GM19324 (cell line): ENCODE measurements around the gene KRT222.
A peak's percentile ranks its signal among the peaks of the same experiment; 100 is the strongest.

ENCODE experiments used
- ATAC-seq: cut with Tn5 transposase; IDR thresholded peaks from one replicate; pipeline ENCODE4 v1.9.1; 2021; ENCODE audit warnings: mild to moderate bottlenecking, moderate library complexity; ENCODE audit not compliant: unreplicated experiment, low FRiP score

Gene KRT222

DNA sequence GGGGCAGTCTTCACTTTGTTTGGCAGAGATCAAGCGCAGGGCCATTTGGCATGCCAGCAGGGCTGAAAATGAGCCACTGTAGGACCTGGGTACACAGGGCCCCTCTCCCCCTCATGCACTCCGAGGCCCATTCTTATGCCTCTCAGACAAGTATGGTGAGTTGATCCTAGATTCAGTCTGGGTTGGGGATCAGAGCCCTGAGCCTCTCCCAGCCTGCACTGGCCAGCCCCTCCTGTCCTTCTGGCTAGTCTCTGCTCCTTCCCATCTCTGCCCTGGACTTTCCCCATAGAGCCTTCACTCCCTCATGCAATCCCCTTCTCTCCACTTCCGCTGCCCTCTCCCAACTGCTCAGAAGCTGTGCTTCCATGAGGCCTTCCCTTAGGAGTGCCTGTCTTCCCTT, 48.4 kb downstream of the KRT222 start:
- no peak for ATAC-seq

DNA sequence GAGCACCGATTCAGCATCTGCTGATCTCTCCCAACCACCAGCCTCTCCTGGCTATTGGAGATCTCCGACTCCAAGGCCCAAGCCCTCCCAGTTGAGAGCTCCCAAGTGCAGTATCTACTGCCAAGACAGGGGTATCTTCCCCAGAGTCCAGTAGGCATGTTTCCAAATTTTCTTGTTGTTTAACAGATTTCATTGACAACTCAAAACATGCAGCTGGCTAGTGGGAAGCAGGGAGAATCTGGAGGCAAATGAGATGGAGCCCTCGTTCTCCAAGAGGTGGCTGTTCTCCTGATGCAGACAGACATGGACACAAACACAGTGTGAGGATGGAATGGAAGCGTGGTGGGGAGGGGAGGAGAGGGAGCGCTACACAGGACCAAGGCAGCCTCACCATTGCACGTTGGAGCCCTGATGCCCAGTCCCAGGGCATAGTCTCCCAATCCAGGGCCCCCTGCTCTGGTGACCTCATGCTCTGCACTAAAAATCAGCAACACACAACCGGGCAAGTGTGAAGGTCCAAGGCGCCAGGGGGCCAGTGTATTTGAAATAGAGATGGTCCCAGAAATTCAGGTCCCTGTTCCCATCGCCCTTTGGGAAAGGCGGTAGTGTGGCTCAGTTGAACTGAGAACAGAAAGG, 49.0 kb downstream of the KRT222 start:
- ATAC-seq, result no peak

DNA sequence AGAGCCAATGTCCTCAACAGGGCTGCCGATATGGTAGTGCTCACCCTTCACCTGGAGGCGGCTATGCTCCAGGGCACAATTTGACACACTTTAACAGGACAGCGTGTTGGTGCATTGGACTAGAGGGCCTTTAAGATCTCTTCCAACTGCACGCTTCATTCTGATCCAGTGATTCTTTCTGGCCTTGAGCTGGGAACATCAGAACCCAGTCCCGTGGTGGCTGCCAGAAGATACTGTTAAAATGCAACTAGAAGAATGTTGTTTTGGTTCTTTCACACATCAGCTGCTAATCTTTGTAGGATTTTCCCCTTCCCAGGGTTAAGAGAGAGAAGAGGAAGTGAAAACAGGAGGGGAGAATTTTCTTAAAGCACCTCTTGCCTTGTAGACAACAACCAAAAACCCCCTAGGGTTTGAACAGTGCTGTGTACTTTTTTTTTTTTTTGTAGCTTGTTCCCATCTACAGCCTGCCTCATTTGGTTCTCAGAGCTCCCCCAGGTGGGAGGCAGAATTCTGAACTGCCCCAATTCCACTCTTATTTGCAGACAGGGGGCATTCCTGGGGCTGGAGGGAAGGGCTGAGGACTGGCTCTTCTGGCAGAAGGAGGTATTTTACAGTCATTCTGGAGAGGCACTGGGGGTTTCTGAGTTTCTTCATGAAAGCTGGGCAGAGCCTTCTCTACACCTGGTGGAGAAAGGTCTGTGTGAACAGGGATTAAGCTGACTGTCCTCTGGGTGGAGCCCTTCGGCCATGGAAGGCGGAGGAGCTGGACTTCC, 49.7 kb downstream of the KRT222 start:
- peak; percentile 59 for ATAC-seq

DNA sequence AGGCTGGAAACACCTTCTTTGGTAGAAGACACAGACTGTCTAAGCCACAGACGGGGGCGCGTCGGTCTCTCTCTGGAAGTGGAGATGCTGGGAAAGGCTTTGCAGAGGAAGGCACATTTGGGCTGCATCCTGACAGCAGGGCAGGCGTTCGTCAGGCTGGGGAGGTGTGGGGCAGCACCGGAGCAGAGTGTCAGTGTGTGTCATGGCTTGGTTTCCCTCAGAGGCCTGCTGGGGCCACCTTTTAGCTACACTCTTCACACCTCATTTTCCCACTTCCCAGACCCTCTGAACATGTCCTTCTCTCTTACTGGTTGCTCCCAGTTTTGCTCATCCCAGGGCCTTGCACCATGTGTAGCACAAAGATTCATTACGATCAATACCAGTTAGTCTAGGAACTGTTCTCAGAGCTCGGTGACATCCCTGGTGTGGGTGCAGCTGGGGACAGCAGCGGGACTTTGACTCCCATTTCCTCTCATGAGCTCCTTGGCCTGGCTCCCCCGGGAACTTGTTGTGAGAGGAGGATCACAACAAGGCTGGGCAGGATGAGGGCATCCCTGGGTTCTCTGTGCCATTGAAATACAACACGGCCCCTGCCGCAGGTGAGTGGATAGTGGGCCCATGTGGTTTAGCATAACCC, 50.4 kb downstream of the KRT222 start:
- ATAC-seq, result no peak

DNA sequence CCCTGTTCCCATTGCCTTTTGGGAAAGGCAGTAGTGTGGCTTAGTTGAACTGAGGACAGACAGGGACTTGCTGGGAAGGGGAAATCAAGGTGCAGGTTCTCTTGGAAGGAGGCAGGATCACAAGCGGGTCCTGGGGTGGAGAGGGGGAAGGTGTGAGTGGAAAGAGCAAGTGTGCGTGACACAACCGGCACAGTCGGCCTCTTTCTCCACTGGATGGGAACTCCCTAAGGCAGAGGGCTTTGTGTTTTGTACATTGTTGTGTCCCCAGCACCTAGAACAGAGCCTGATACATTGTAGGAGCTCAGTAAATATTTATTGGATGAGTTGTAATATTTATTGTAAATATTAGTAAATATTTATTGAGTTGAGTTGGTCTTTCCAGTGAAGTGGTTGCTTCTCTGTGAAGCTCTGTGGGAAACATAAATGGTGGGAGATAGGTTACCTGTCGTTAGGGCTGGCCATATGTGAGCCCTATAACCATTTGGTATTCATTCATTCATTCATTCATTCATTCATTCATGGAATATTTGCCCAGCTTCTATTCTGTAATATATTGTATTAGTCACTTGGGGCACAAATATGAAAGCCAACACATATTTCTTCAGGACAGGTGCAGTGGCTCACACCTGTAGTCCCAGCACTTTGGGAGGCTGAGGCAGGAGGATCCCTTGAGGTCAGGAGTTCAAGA, 51.4 kb downstream of the KRT222 start:
- no peak for ATAC-seq

DNA sequence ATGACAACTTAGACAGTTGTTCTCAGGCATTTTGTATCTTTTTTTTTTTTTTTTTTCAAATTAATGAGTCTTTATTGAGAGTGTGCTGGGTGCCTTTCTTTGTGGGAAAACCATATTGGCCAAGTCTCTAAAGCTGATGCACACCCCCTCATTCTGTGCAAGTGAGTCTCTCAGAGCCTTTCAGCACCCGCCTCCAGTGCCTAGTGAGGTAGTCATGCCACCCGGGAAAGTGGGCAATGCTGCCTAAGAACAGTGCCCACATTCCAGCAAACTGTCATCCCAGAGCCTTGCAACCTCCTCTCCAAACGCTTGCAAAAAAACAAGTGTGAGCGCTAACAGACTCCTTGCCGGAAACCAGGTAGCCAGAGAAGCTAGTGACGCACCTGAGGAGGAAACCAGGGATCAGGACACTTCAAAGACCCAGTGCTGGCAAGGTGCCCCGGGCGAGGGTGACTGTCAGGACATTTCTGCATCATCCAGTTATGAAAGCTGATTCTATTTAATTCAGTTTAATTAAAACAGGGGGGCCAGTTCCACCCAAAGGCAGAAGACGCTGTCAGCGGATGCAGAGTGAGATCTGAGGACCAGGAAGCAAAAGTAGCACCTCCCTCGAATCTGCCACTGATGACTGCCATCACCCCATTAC, 52.3 kb downstream of the KRT222 start:
- no peak for ATAC-seq

DNA sequence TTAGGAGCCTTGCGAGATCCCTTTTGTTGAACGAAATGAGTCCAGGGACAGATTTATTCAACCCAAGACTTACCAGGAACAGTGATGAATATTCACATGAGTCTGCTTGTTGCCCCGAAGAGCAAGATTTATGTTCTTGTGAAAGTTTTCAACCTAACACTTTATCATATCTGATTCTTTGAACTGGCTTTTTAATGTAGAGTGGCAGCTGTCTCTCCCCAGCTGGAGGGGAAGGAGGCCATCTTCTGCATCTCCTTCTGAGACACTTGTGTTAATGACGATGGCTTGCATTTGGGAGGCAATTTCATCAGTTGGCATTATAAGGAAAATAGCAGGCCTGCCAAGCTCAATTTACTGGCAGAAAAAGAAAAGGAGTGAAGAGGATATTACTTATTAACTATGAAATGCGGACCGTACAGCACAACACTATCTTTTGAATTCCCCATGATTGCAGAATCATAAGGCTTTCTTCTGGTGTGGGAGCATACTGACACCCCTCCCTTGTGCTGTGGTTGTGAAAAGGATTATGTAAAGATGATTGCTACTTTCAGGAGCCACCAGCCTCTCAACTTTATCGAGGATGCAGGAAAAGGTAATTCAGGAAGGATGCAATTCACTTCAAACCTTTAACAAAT, 53.0 kb downstream of the KRT222 start:
- no peak for ATAC-seq

DNA sequence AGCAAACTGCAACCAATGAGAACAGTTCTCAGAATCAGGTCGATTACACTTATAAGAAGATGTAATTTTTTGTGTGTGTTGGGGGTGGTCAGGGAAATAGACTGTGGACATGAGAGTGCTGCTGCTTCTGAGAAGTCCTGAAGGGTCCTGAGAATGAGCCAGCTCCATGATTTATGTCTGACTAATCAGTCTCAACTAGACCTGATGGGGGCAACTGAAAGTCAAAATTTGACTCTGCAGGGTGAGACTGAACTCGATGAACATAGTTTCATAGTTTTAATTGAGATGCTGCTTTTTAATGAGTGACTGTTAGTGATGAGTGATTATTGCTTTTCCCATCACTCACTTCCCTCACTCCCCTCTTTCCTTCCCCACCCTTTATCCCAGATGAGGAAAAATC, 54.6 kb downstream of the KRT222 start:
- no peak for ATAC-seq

DNA sequence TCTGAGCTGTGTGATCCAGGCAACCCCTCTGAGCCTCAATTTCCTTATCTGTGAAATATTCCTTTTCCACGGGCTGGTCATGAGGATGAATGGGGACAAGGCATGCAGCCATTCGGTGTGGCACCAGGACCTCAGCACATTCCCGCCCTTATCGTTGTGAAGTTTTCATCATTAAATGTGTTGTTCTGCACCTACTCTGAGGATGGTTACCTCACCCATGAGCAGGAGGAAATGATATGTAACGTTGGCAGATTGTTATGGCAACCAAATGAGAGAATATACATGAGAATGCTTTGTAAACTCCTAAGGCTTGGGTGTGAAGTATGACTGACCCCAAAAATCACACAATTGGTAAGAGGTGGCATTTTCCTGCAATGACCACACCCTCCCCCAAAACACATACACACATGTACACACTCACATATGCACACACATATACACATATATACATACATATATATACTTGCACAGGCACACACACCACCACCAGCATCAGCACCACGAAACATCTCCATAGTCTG, 56.9 kb downstream of the KRT222 start:
- no peak for ATAC-seq

DNA sequence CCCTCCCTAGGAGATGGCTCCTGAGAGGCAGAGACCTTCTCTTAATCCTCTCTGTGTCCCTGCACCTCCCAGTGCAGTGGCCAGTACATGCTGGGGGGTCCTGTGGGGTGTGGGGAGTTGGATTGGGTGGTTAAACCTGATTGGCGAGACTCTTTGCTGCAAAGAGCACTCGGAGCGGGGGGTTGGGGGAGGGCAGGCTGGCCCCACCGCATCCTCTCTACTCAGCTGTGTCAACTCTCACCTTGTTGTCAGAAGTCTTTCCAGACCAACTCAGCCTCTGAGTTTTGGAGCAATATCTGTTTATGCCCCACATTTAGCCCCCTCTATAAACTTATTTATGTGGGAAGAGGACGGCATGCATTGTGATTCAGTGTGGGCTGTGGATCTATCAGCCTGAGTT, 57.3 kb downstream of the KRT222 start:
- ATAC-seq, result no peak

DNA sequence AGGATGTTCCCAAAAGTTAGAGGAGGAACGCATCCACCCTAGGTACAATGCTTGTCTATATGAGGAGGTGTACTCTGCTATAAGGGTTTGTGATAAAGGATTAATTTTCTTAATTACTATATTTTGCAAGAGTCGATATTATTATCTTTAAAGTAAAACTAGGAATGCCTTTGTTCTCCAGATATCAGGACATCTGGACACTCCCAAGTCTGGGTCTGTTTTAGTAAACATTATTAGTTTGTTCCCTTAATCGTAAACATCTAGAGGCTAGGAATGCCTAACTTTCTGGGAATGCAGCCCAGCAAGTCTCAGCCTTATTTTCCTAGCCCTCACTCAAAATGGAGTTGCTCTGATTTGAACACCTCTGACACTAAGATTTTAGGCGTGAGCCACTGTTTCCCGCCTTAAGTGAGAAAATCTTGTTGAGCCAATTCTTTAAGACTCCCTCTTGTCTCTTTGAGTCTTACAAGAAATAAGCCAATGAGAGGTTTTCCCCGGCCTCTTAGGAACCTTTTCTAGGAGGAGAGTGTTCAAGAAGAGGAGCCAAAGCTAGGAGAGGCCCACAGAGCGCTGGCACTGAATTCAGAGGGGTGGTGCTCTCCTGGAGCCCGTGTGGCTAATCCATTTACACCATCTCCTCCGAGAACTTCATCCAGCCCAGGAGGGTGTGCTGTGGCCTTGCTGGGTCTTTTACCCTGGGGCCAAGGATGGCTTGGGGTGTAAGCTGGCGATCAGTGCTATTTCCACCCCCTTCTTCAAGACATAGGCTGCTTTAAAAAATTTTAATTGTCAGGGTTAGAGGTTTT, 58.2 kb downstream of the KRT222 start:
- no peak for ATAC-seq

DNA sequence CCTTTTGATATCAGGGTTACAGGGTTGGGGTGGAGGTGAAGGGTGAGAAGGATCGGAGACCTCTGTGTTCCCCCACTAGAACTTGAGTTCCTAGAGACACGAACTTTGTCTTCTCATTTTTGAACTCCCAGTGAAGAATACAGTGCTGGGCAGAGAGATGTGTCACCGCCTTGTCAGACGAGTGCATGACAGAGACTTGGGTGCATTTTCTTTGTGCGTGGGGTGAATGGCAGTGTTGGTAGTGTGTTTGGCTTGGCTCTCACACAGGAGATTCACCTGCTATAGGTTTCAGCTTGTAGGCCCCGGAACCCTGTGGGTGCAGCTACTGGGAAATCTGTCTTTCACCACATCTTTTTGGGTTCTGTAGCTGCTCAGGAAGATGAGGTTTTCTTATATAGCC, 59.7 kb downstream of the KRT222 start:
- ATAC-seq, result no peak
